Neural crest cell (in vitro differentiated cells): ENCODE measurements around the gene EIF4E1B. TPM values are rescaled to one million over a fixed set of nuclear protein-coding genes. Genes with fewer than 3 reads are reported as not detected.
A peak's percentile ranks its signal among the peaks of the same experiment; 100 is the strongest.

Experiments
- DNase-seq: peaks from one replicate; pipeline ENCODE4 v3.0.0; 2021; ENCODE audit warnings: low read depth, mixed read lengths, low spot score
- H3K27ac Mint-ChIP-seq: one replicate; pipeline ENCODE4 v1.8.0; 2021; ENCODE audit warnings: mild to moderate bottlenecking, mixed read lengths; ENCODE audit not compliant: unreplicated experiment
- H3K27me3 Mint-ChIP-seq: 2 replicates; pipeline ENCODE4 v1.8.0; 2021; ENCODE audit warnings: low read depth, mild to moderate bottlenecking, mixed read lengths
- H3K36me3 Mint-ChIP-seq: 2 replicates; pipeline ENCODE4 v1.8.0; 2021; ENCODE audit warnings: low read depth, mild to moderate bottlenecking, mixed read lengths
- H3K4me1 Mint-ChIP-seq: 2 replicates; pipeline ENCODE4 v1.8.0; 2021; ENCODE audit warnings: mixed read lengths
- H3K4me3 Mint-ChIP-seq: one replicate; pipeline ENCODE4 v1.8.0; 2021; ENCODE audit warnings: mild to moderate bottlenecking, mixed read lengths
- H3K9me3 Mint-ChIP-seq: 2 replicates; pipeline ENCODE4 v1.8.0; 2021; ENCODE audit warnings: mixed read lengths
- total RNA-seq: library from RNA; stranded (reverse); gene quantifications from 2 replicates; pipeline ENCODE4 v1.2.1, GENCODE V29; 2021
- TF ChIP-seq, protein P1 (sequence below): fragments of 200-600 bp; sonication (generic); conservative IDR thresholded peaks from 2 replicates; pipeline ENCODE4 v1.5.0; 2021; ENCODE audit warnings: antibody characterized with exemption, mild to moderate bottlenecking

The EIF4E1B gene
- total RNA-seq, 1 donor from 2014 or later, result not detected

DNA sequence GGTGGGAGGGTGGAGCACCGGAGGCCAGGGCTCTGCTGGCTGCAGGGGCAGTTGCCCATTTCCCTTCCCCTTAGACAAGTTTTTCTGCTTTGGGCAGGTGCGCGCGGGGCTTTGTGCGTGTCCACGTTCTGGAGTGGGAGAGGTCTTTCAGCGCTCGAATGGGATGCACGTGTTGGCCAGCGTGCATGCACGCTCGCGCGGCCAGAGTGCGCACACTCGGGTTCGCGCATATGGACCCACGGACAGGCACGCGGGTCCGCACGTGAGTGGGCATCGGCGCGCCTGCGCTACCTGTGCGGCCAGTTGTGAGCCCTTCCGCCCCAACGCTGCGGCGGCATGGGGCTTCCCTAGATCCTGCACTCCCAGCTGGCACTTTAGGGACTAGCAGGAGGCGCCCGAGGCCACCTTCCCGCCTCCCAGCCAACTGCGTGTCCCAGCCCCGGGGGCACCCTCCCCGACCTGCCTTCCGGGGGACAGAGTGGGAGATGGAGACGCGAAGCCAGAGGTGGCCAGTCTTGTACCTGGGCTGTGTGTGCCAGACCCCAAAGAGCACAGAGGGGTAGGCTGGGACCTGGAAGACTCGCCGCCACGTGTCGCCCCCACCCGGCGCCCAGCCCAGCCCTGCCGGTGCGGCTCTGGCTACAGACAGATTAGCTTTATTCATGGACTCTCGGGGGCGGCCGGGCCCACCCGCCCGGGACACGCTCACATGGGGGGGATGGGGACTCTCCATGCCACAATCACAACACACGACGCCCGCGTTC is 10.7 kb upstream of the EIF4E1B start:
- H3K27me3 Mint-ChIP-seq, result peaks cover 94% of the 10 kb centered on the region
- H3K4me3 Mint-ChIP-seq, result peak overlapping the region; percentile 6
- H3K27ac Mint-ChIP-seq, result no peak overlapping the region
- TF ChIP-seq, protein P1, sequence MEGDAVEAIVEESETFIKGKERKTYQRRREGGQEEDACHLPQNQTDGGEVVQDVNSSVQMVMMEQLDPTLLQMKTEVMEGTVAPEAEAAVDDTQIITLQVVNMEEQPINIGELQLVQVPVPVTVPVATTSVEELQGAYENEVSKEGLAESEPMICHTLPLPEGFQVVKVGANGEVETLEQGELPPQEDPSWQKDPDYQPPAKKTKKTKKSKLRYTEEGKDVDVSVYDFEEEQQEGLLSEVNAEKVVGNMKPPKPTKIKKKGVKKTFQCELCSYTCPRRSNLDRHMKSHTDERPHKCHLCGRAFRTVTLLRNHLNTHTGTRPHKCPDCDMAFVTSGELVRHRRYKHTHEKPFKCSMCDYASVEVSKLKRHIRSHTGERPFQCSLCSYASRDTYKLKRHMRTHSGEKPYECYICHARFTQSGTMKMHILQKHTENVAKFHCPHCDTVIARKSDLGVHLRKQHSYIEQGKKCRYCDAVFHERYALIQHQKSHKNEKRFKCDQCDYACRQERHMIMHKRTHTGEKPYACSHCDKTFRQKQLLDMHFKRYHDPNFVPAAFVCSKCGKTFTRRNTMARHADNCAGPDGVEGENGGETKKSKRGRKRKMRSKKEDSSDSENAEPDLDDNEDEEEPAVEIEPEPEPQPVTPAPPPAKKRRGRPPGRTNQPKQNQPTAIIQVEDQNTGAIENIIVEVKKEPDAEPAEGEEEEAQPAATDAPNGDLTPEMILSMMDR, result no peak
- DNase-seq, result no peak
- no peaks in the 10 kb centered on the region for H3K4me1 Mint-ChIP-seq
- H3K36me3 Mint-ChIP-seq, result no peaks in the 10 kb centered on the region
- no peaks in the 10 kb centered on the region for H3K9me3 Mint-ChIP-seq

DNA sequence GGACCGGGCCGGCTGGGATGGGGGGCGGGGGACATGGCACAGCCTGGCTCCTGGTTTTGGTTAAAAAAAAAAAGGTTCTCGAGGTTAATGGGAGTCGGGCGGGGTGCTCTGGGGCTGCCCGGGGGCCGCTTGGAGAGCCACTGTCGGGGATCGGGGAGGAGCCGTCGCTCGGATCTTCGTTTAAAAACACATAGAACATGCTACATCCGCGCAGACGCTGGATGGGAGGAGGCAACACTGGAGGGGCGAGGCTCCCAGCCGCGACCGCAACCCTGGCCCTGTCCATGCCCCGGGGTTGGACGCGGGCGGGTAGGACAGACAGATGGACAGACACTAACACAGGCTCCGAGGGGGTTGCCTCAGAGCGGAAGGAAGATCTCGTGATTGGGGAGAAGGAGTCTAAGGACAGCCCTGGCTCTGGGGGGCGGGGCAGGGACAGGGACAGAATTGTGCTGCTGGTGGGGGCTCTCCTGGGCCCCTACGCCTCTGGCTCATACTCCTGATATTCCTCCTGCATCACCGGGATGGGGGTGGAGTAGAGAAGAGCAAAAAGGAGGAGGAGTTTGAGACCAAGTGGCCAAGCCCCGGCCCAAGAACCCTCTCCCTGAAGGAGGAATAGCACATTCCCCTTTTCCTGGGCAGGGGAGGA is 10.0 kb upstream of the EIF4E1B start:
- H3K9me3 Mint-ChIP-seq, result no peaks in the 10 kb centered on the region
- no peak for DNase-seq

DNA sequence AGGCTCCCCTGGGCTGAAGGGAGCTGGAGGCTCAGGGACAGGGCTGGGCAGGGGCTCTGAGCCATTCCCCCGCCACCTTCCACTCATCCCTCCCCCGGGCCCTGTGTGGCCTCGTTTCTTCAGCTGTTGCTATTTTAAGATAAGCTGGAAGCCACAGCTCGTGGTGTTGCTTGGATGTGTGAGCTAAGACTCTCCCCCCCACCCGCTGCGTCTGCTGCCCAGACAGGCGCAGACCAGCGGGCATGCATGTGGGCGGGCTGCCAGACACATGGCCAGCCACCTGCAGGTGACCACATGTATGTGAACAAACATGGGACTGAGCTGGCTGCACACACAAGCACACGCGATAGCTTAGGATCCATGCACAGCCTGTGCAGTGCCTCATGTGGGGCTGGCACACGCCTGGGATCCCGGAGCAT is 8.8 kb upstream of the EIF4E1B start:
- TF ChIP-seq, protein P1, result no peak
- H3K9me3 Mint-ChIP-seq, result no peaks in the 10 kb centered on the region
- no peak overlapping the region for H3K27ac Mint-ChIP-seq
- no peak overlapping the region for H3K4me3 Mint-ChIP-seq
- H3K27me3 Mint-ChIP-seq, result peaks cover 92% of the 10 kb centered on the region
- no peaks in the 10 kb centered on the region for H3K36me3 Mint-ChIP-seq
- DNase-seq, result no peak
- H3K4me1 Mint-ChIP-seq, result no peaks in the 10 kb centered on the region

More for the DNA sequence above, 10.0 kb upstream of the EIF4E1B start:
- Mint-ChIP-seq H3K27me3 (peaks cover 95% of the 10 kb centered on the region), H3K4me3 (peak overlapping the region; percentile 16), H3K4me1 (no peaks in the 10 kb centered on the region), H3K27ac (no peak overlapping the region), H3K36me3 (no peaks in the 10 kb centered on the region)
- TF ChIP-seq, protein P1, result no peak

DNA sequence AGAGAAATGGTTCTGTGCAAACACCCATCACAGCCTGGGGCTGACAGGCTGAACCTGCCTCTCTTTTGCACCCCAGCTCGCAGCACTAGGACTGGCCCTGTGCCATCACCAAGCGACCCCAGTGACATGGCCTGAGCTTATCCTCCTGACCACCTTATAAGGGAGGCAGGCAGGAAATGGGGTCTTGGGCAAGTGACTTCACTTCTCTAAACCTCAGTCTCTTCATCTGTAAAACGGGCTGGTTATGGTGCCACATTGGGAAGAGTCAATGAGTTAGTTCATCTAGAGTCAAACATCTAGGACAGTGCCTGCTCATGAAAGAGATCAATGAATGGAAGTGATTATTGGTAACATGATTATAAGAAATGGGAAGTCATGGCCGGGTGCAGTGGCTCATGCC is 6.3 kb upstream of the EIF4E1B start:
- no peak for DNase-seq
- no peak overlapping the region for H3K27ac Mint-ChIP-seq
- H3K4me3 Mint-ChIP-seq, result no peak overlapping the region
- H3K36me3 Mint-ChIP-seq, result no peaks in the 10 kb centered on the region
- no peaks in the 10 kb centered on the region for H3K4me1 Mint-ChIP-seq
- H3K9me3 Mint-ChIP-seq, result no peaks in the 10 kb centered on the region
- TF ChIP-seq, protein P1, result no peak
- H3K27me3 Mint-ChIP-seq, result peaks cover 92% of the 10 kb centered on the region

DNA sequence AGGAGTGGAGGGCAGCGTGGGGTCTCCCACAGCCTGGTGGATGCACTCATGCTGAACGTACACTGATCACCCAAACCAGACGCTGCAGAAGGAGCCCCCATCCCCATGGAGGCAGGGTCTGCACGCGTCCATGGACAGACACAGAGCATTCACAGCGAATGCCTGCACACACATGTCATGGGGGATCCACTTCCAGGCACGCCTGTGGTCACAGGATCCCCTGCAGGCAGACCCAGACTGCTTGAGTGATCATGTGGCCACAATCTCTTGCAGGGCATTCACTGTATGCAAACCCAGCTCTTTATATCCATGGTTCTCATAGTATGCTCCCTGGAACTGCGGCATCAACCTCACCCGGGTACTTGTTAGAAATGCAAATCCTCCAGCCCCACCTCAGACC is 5.5 kb upstream of the EIF4E1B start:
- Mint-ChIP-seq H3K36me3 (no peaks in the 10 kb centered on the region), H3K27ac (no peak overlapping the region), H3K4me3 (no peak overlapping the region), H3K9me3 (no peaks in the 10 kb centered on the region), H3K27me3 (peaks cover 92% of the 10 kb centered on the region), H3K4me1 (no peaks in the 10 kb centered on the region)
- no peak for DNase-seq
- TF ChIP-seq, protein P1, result no peak
